Central memory CD8-positive, alpha-beta T cell (primary cell): ENCODE results near the gene SUMO1.

Experiments
- ATAC-seq: fragments of 150-1000 bp; cut with Tn5 transposase; replicated peaks from 2 replicates; pipeline ENCODE4 v1.10.0; 2022; ENCODE audit warnings: mild to moderate bottlenecking, moderate FRiP score, moderate number of reproducible peaks; ENCODE audit not compliant: poor library complexity, severe bottlenecking; ENCODE audit errors: extremely low read depth
- DNase-seq, 2 donors: peaks; one replicate each; pipeline ENCODE4 v3.0.0; 2021; ENCODE audit warnings: low spot score in 2 of 2
- H3K27ac Mint-ChIP-seq: one replicate; pipeline ENCODE4 v1.8.0; 2022; ENCODE audit warnings: low read depth, mild to moderate bottlenecking, moderate library complexity, mixed read lengths
- H3K27me3 Mint-ChIP-seq: one replicate; pipeline ENCODE4 v1.8.0; 2022; ENCODE audit warnings: mixed read lengths
- H3K36me3 Mint-ChIP-seq: one replicate; pipeline ENCODE4 v1.8.0; 2022; ENCODE audit warnings: mild to moderate bottlenecking, moderate library complexity, mixed read lengths; ENCODE audit not compliant: insufficient read depth
- H3K4me1 Mint-ChIP-seq: one replicate; pipeline ENCODE4 v1.8.0; 2022; ENCODE audit warnings: mixed read lengths
- H3K4me3 Mint-ChIP-seq: one replicate; pipeline ENCODE4 v1.8.0; 2022; ENCODE audit warnings: mild to moderate bottlenecking, moderate library complexity, mixed read lengths
- H3K9me3 Mint-ChIP-seq: one replicate; pipeline ENCODE4 v1.8.0; 2022; ENCODE audit warnings: mixed read lengths

The SUMO1 gene

DNA sequence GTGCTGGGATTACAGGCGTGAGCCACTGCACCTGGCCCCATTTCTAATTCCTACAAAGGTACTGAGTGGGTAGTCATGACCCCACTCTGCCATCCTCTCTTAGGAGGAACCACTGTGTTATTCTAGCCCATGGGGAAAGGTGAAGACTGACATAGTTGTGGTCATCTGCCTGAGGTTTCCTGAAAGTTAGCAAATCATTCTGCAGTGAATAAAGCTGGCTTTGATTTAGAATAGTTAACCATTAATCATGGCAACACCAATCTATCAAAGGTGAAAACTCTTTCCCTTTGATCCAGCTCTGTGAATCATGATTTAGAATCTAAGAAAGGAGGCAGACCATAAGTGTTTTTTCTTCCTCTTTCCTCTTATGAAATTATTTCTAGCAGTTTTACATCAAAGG, 50.8 kb downstream of the SUMO1 start:
- Mint-ChIP-seq H3K9me3 (no peaks in the 10 kb centered on the region), H3K27ac (no peak overlapping the region), H3K4me3 (no peak overlapping the region), H3K36me3 (no peaks in the 10 kb centered on the region), H3K4me1 (no peaks in the 10 kb centered on the region), H3K27me3 (peaks cover 60% of the 10 kb centered on the region)
- no peak for ATAC-seq
- DNase-seq = no peak

DNA sequence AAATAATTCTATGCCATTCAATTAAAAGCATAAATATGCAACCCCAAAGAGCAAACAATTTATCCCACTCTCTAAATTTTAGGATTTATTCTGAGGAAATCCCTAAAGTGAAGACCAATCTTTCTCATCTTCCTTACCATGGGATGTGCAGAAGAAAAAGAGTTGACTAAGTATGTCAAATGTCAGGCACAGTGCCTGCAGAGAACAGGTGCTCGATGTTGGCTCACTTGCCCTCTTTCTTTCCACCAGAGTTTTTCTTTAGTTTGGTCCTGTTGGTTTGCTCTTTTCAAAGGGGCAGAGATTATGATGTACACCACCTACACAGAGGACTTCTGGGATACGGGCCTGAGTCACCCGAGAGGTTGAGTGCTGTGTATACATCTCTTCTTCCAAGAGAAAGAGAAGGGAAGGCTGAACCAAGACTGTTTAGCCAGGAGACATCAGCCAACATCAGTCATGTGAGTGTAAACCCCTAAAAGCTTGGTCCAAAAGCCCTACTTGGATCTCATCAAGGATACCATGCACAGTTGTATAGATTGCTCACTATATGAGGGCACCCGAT, 51.7 kb downstream of the SUMO1 start:
- Mint-ChIP-seq H3K27ac (no peak overlapping the region), H3K4me1 (no peaks in the 10 kb centered on the region), H3K9me3 (no peaks in the 10 kb centered on the region), H3K36me3 (no peaks in the 10 kb centered on the region), H3K27me3 (peaks cover 68% of the 10 kb centered on the region), H3K4me3 (no peak overlapping the region)
- DNase-seq (no peak), ATAC-seq (no peak)

DNA sequence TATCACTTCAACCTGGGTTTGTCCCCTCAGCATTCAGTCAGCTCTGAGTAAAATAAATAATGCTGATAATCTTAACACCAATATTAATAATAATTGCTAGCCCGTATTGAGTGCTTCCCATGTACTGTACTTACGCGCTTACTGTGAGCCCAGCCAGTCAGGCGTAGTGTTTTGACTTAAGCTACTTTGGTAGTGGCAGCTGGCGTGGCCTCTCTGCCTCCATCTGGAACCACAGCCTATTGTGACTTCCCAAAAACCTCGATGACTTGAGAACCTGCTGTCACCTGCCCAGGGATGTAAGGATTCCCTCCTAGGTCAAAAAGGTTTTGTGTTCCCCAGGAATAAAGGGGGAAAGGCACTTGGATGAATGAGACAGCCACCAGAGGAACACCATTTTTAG, 53.2 kb downstream of the SUMO1 start:
- no peak overlapping the region for H3K4me3 Mint-ChIP-seq
- H3K4me1 Mint-ChIP-seq = no peaks in the 10 kb centered on the region
- no peaks in the 10 kb centered on the region for H3K9me3 Mint-ChIP-seq
- DNase-seq = no peak
- peaks cover 53% of the 10 kb centered on the region for H3K27me3 Mint-ChIP-seq
- H3K36me3 Mint-ChIP-seq = no peaks in the 10 kb centered on the region
- H3K27ac Mint-ChIP-seq = no peak overlapping the region
- ATAC-seq = no peak

DNA sequence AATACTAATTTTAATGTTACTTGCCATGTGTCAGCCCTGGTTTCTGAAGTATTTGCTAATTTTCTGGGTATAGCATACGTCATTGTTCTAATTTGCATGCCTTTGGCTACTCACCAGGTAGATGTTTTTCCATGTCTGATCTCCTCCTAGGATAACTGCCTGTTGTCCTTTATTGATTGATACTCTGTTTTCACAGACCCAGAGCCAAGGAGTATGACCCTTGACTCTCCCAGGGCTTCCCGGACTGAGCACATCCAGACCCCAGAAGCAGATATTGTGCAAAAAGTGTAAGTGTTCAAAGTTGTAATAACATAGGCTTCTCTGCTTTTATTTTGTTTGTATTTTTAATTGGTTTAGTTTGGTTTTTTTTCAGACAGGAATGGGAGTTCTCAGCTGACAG, 53.8 kb downstream of the SUMO1 start:
- DNase-seq = no peak
- Mint-ChIP-seq H3K9me3 (no peaks in the 10 kb centered on the region), H3K27ac (no peak overlapping the region), H3K4me3 (no peak overlapping the region), H3K4me1 (no peaks in the 10 kb centered on the region), H3K36me3 (no peaks in the 10 kb centered on the region), H3K27me3 (peaks cover 48% of the 10 kb centered on the region)
- ATAC-seq = no peak

DNA sequence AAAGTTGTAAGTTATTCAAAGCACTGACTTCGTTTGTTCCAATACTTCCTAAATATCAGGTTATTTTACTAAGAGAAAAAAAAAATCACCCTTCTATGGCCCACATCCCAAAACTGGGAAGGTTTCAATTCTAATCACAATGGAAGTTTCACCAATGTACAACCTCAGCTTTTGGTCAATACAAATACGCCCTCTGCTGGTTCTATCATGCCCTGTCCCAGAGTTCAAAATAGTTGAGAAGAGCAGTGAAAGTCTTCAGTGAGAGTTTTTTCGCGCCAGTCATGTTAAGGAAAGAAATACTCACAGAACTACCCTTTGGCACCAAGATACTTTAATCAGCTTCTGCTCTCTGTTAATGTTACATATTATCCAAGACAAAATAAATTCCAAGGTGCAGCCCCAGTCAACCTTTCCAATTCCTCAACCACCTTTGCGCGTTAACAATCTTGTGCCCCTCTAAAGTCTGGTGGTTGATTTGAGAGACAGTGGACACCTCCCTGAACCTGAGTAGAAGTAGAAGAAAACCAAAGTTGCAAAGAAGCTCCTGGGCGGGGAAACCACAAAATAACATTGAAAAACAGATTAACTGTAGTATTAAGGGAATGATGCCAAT, 59.9 kb downstream of the SUMO1 start:
- H3K4me3 Mint-ChIP-seq = no peak overlapping the region

DNA sequence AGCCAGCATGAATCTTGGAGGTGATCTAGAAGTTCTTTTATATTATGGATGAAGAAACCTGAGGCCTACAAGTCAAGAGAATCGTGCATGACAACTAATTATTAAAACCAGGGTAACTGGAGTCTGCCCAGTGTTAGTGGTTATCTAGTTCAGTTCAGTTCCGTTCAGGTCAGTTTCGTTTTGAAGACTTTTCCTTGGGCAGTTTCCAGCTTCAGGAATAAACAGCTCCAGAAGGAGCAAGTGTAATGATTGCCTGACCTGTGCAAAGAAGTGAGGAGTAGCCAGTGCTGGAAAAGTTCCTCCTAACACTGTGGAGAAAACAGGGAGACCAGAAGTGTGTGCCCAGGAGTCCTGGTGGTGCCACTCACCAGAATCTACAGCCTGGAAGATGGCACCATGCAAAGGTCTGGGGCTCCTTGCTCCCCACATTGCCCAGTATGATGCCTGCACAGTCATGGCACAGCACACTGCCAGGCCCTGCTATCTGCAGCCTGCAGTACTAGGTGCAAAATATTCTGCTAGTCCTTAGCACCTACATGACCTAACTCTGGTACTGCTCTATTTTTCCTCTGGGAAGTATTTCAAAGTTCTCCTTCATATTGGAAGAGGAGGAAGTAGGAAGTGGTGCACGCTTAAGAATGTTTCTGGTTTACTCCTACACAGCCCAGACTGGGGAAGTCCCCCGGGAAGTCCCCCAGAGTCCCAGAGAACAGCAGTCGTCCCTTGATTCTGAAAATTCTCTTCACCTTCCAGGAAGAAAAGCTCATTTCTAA, 65.8 kb downstream of the SUMO1 start:
- Mint-ChIP-seq H3K4me3 (no peak overlapping the region), H3K27ac (no peak overlapping the region), H3K27me3 (peaks cover 9% of the 10 kb centered on the region), H3K4me1 (no peaks in the 10 kb centered on the region), H3K36me3 (no peaks in the 10 kb centered on the region), H3K9me3 (no peaks in the 10 kb centered on the region)
- DNase-seq (no peak), ATAC-seq (no peak)

More for the DNA sequence above, 59.9 kb downstream of the SUMO1 start:
- DNase-seq (peak; percentile 20 to 22), ATAC-seq (no peak)
- Mint-ChIP-seq H3K27ac (no peak overlapping the region), H3K36me3 (peaks cover 2% of the 10 kb centered on the region), H3K4me1 (no peaks in the 10 kb centered on the region), H3K27me3 (peaks cover 17% of the 10 kb centered on the region), H3K9me3 (no peaks in the 10 kb centered on the region)

DNA sequence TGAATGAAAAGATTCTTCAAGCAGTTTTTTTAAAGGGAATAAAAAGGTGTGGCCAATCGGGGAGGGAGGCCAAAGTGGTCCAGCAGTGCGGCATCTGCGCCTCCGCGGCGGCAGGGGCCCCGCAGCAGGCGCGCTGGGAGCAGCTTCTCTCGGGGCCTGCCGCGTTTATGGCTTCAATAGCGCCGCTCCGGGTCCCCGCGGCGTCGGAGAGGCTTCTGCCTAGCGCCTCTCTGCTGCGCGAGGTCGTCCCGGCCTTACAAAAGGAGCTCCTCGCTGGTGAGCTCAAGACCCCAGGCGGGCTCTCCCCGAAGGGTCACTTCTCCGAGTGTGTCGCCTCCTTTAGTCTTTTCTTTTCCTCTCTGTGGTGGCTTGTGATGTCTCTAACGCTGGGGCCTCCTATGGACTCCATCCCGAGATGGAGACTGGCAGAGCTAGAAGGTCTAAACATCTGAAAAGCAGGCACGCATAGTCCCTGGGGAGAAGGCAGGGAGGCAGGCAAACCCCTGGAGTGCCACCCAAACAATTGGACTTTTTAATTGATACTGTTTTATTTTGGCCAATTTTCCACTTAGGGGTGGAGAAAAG, 67.1 kb downstream of the SUMO1 start:
- no peak overlapping the region for H3K27ac Mint-ChIP-seq
- H3K4me3 Mint-ChIP-seq = no peak overlapping the region

DNA sequence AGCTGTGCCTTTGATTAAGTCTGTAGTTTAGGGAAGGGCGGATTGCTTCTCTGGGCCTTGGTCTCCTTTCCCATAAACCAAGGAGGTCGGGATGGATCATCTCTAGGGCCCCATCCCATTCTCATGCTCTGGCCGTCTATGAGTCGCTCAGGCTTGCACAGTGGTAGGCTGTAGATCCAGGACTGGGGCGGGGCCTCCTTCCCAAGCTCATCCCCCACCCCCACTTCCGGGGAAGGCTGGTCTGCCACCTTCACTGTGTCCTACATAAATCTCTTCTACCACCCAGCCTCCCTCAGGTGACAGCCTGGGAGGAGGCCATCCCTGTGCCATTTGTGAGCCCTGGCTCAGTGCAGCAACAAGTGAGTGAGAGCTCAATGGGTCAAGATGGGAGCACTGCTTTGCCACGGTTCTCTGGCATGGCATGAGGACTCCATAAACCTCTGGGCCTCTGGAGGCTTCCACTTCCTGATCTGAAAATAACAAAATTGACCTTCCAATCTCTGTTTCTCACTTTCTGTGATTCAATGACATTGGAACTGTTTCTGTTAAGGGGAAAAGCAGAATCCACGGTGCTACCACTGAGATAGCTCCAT, 68.5 kb downstream of the SUMO1 start:
- Mint-ChIP-seq H3K36me3 (no peaks in the 10 kb centered on the region), H3K27me3 (peaks cover 9% of the 10 kb centered on the region), H3K9me3 (no peaks in the 10 kb centered on the region), H3K4me1 (no peaks in the 10 kb centered on the region), H3K27ac (no peak overlapping the region), H3K4me3 (no peak overlapping the region)
- no peak for ATAC-seq
- DNase-seq = no peak

More for the DNA sequence above, 67.1 kb downstream of the SUMO1 start:
- H3K4me1 Mint-ChIP-seq = no peaks in the 10 kb centered on the region
- H3K36me3 Mint-ChIP-seq = no peaks in the 10 kb centered on the region
- peaks cover 9% of the 10 kb centered on the region for H3K27me3 Mint-ChIP-seq
- no peaks in the 10 kb centered on the region for H3K9me3 Mint-ChIP-seq
- no peak for ATAC-seq
- no peak for DNase-seq

DNA sequence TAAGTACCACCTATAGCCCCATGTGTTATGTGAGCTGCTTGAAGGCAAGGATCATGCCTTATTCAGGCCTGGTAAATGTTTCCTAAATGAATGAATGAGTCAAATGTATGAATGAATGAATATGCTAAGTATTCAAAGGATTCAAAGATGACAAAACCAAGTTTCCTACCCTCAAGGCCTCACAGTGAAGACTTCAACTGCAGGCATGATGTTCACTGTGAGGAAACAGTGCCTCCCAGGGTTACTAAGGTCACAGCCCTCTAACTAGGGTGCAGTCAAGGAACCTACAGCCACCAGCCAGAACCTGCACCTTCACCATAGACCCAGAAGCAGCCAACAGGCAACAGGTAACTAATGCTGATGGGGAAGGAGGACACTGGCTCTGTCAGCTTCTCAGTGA, 69.3 kb downstream of the SUMO1 start:
- no peak for ATAC-seq

DNA sequence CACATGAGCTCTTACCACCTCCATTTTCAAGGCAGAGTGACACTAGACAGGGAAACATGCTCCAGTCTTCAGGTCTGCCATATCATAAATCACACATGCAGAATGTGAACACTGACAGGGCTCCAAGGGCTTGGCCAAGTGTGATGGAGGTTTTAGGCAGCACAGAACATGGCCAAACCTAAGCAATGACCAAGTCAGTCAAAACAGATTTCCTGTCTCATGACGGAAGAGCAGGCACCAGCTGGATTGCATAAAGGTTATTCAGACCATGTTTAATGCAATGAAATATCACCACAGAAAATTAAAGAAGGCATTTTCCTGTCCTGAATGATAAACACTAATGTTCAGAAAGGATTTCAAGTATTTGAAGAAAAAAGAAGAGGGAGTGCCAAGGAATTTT, 72.5 kb downstream of the SUMO1 start:
- Mint-ChIP-seq H3K27me3 (peaks cover 9% of the 10 kb centered on the region), H3K4me3 (no peak overlapping the region), H3K27ac (no peak overlapping the region), H3K36me3 (no peaks in the 10 kb centered on the region), H3K4me1 (no peaks in the 10 kb centered on the region), H3K9me3 (no peaks in the 10 kb centered on the region)
- DNase-seq (no peak), ATAC-seq (no peak)

More for the DNA sequence above, 69.3 kb downstream of the SUMO1 start:
- H3K27me3 Mint-ChIP-seq = peaks cover 9% of the 10 kb centered on the region
- H3K4me1 Mint-ChIP-seq = no peaks in the 10 kb centered on the region
- no peaks in the 10 kb centered on the region for H3K9me3 Mint-ChIP-seq
- H3K4me3 Mint-ChIP-seq = no peak overlapping the region
- no peak overlapping the region for H3K27ac Mint-ChIP-seq
- no peaks in the 10 kb centered on the region for H3K36me3 Mint-ChIP-seq
- DNase-seq = no peak

DNA sequence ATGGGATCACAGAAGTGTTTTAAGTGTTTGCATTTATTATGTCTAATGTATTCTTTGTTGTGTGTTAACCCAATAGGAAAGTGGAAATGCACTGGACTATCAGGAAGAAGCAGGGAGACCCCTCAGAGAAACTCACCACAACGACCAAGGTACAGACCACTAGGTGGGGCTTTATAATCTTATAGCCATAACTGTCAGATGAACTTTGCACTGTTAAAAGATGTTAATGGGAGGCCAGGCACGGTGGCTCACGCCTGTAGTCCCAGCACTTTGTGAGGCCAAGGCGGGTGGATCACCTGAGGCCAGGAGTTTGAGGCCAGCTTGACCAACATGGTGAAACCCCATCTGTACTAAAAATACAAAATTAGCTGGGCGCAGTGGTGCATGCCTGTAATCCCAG, 73.2 kb downstream of the SUMO1 start:
- no peak overlapping the region for H3K4me3 Mint-ChIP-seq
- H3K27ac Mint-ChIP-seq = no peak overlapping the region
- no peak for ATAC-seq
- no peaks in the 10 kb centered on the region for H3K9me3 Mint-ChIP-seq
- no peaks in the 10 kb centered on the region for H3K4me1 Mint-ChIP-seq
- peaks cover 4% of the 10 kb centered on the region for H3K27me3 Mint-ChIP-seq
- no peaks in the 10 kb centered on the region for H3K36me3 Mint-ChIP-seq
- no peak for DNase-seq

DNA sequence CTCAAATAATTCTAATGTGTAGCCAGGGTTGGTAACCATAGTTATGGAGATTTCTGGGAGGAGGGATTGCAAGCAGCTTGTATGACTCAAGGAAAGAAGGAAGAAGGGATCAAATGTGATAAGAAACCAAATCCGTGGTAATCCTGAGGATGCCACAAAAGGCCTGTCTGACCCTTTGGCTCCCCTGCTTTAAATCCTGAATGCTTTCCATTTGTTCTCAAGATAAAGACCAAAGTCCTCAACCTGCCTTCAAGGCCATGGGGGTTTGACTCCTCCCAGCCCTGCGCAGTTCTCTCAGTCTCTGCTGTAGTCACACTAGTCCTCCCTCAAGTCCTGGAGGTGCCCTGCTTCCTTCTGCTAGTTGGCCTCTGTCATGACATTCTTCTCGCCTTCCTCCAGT, 74.0 kb downstream of the SUMO1 start:
- H3K4me1 Mint-ChIP-seq = no peaks in the 10 kb centered on the region
- H3K9me3 Mint-ChIP-seq = no peaks in the 10 kb centered on the region
- no peak for ATAC-seq
- no peak overlapping the region for H3K27ac Mint-ChIP-seq
- no peaks in the 10 kb centered on the region for H3K27me3 Mint-ChIP-seq
- H3K4me3 Mint-ChIP-seq = no peak overlapping the region
- no peaks in the 10 kb centered on the region for H3K36me3 Mint-ChIP-seq
- DNase-seq = no peak
